ENCODE data around the gene NOC4L.

Gene NOC4L

GRCh38 chr12:132160601-132161035, 16.4 kb downstream of the NOC4L start:
- Histone ChIP-seq H3K27me3 (ENCODE audit: insufficient read depth, low read length) (no peaks in the 10 kb centered on the region), H4K91ac (ENCODE audit: low read depth, low read length) (no peak overlapping the region), H3K9me3 (ENCODE audit: insufficient read depth, low read depth, low read length) (peaks cover 24% of the 10 kb centered on the region), H4K8ac (ENCODE audit: low read depth, low read length) (no peak overlapping the region), H2BK12ac (ENCODE audit: low read length) (no peak overlapping the region), H3K79me1 (ENCODE audit: low read length) (no peaks in the 10 kb centered on the region), H3K79me2 (ENCODE audit: control insufficient read depth, insufficient read depth, low read length, poor library complexity) (no peaks in the 10 kb centered on the region), H3K23ac (ENCODE audit: low read length) (no peak overlapping the region), H3K18ac (ENCODE audit: low read length) (no peak overlapping the region), H3K27ac (ENCODE audit: low read depth, low read length) (no peak overlapping the region), H3K4me3 (ENCODE audit: low read depth, low read length) (no peak overlapping the region), H3K36me3 (ENCODE audit: control insufficient read depth in 1 of 2, insufficient read depth in 2 of 2, low read length in 2 of 2) (peaks cover 3 to 25% of the 10 kb centered on the region in 2 experiments), H2BK120ac (ENCODE audit: insufficient read depth, low read length, poor library complexity) (no peak overlapping the region), H3K14ac (ENCODE audit: low read length) (no peak overlapping the region), H4K12ac (ENCODE audit: low read depth, low read length) (no peak overlapping the region), H2AFZ (ENCODE audit: insufficient read depth, low read length, poor library complexity) (no peak overlapping the region), H3K4ac (ENCODE audit: low read depth, low read length) (no peak overlapping the region), H2AK5ac (ENCODE audit: low read length) (no peak overlapping the region), H3K9ac (ENCODE audit: low read length) (no peak overlapping the region), H3K4me2 (ENCODE audit: low read length) (no peak overlapping the region), H2BK5ac (ENCODE audit: low read depth, low read length, poor library complexity) (no peak overlapping the region), H3K4me1 (ENCODE audit: control insufficient read depth in 1 of 2, insufficient read depth in 2 of 2, low read length in 2 of 2) (no peaks in the 10 kb centered on the region)
- DNase-seq: no peak
- no CpG with 5 or more reads among the region's 15 CpGs for WGBS (ENCODE audit: extremely low coverage, insufficient coverage, insufficient read length)

- Histone ChIP-seq H2BK12ac (ENCODE audit: low read length) (no peak overlapping the region), H3K14ac (ENCODE audit: low read length) (no peak overlapping the region), H2BK5ac (ENCODE audit: low read depth, low read length, poor library complexity) (no peak overlapping the region), H4K12ac (ENCODE audit: low read depth, low read length) (no peak overlapping the region), H2BK120ac (ENCODE audit: insufficient read depth, low read length, poor library complexity) (no peak overlapping the region), H2AK5ac (ENCODE audit: low read length) (no peak overlapping the region), H3K4ac (ENCODE audit: low read depth, low read length) (no peak overlapping the region), H3K27ac (ENCODE audit: low read depth, low read length) (no peak overlapping the region), H3K36me3 (ENCODE audit: control insufficient read depth in 1 of 2, insufficient read depth in 2 of 2, low read length in 2 of 2) (peaks cover 3 to 20% of the 10 kb centered on the region in 2 experiments), H3K9ac (ENCODE audit: low read length) (no peak overlapping the region), H2AFZ (ENCODE audit: insufficient read depth, low read length, poor library complexity) (no peak overlapping the region), H3K79me2 (ENCODE audit: control insufficient read depth, insufficient read depth, low read length, poor library complexity) (no peaks in the 10 kb centered on the region), H3K9me3 (ENCODE audit: insufficient read depth, low read depth, low read length) (peaks cover 21% of the 10 kb centered on the region), H3K4me2 (ENCODE audit: low read length) (no peak overlapping the region), H3K27me3 (ENCODE audit: insufficient read depth, low read length) (no peaks in the 10 kb centered on the region), H3K4me3 (ENCODE audit: low read depth, low read length) (peak overlapping the region; percentile 32), H3K18ac (ENCODE audit: low read length) (no peak overlapping the region), H3K79me1 (ENCODE audit: low read length) (no peaks in the 10 kb centered on the region), H4K8ac (ENCODE audit: low read depth, low read length) (no peak overlapping the region), H4K91ac (ENCODE audit: low read depth, low read length) (no peak overlapping the region), H3K4me1 (ENCODE audit: control insufficient read depth in 1 of 2, insufficient read depth in 2 of 2, low read length in 2 of 2) (no peaks in the 10 kb centered on the region), H3K23ac (ENCODE audit: low read length) (no peak overlapping the region)
- WGBS (ENCODE audit: extremely low coverage, insufficient coverage, insufficient read length): no CpG with 5 or more reads among the region's 14 CpGs
- DNase-seq: no peak
Measured at GRCh38 chr12:132161036-132161781, 17.0 kb downstream of the NOC4L start.

- Histone ChIP-seq H3K4ac (ENCODE audit: low read depth, low read length) (no peak overlapping the region), H3K4me1 (ENCODE audit: control insufficient read depth in 1 of 2, insufficient read depth in 2 of 2, low read length in 2 of 2) (no peaks in the 10 kb centered on the region), H2BK12ac (ENCODE audit: low read length) (no peak overlapping the region), H3K23ac (ENCODE audit: low read length) (no peak overlapping the region), H4K12ac (ENCODE audit: low read depth, low read length) (no peak overlapping the region), H2BK120ac (ENCODE audit: insufficient read depth, low read length, poor library complexity) (no peak overlapping the region), H4K91ac (ENCODE audit: low read depth, low read length) (no peak overlapping the region), H3K4me3 (ENCODE audit: low read depth, low read length) (no peak overlapping the region), H3K79me2 (ENCODE audit: control insufficient read depth, insufficient read depth, low read length, poor library complexity) (no peaks in the 10 kb centered on the region), H2AFZ (ENCODE audit: insufficient read depth, low read length, poor library complexity) (no peak overlapping the region), H4K8ac (ENCODE audit: low read depth, low read length) (no peak overlapping the region), H3K27ac (ENCODE audit: low read depth, low read length) (no peak overlapping the region), H3K14ac (ENCODE audit: low read length) (no peak overlapping the region), H3K27me3 (ENCODE audit: insufficient read depth, low read length) (no peaks in the 10 kb centered on the region), H3K4me2 (ENCODE audit: low read length) (no peak overlapping the region), H3K9ac (ENCODE audit: low read length) (no peak overlapping the region), H2BK5ac (ENCODE audit: low read depth, low read length, poor library complexity) (no peak overlapping the region), H3K18ac (ENCODE audit: low read length) (no peak overlapping the region), H2AK5ac (ENCODE audit: low read length) (no peak overlapping the region), H3K9me3 (ENCODE audit: insufficient read depth, low read depth, low read length) (peaks cover 13% of the 10 kb centered on the region), H3K79me1 (ENCODE audit: low read length) (no peaks in the 10 kb centered on the region), H3K36me3 (ENCODE audit: control insufficient read depth in 1 of 2, insufficient read depth in 2 of 2, low read length in 2 of 2) (peaks cover 0 to 12% of the 10 kb centered on the region in 2 experiments)
- no peak for DNase-seq
- WGBS (ENCODE audit: extremely low coverage, insufficient coverage, insufficient read length): no CpG with 5 or more reads among the region's 17 CpGs
Measured at GRCh38 chr12:132161796-132162507, 17.7 kb downstream of the NOC4L start.

DNA sequence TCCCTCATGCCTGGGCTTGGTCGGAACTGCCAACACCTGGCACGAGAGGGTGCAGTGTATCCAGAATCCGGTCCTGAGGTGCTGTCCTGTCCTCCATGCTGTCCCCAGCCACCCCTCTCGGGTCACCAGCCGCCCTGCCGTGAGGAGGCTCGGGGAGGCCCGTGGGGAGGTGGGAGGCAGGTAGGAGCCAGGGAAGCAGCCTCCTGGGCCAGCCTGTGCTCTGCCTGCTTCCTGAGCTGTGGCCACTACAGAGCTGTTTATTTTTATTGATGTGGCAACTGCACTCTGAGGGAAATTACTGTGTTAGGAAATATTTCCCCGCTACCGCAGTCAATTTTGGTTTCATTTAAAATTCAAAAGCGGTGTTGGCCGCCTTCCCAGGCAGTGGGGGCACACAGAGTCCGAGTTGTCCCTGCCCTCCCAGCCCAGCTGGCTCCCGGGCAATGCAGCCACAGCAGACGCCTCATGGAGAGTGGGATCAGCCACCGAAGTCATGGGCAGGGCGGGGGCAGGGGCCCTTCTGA, 18.3 kb downstream of the NOC4L start:
- no peaks in the 10 kb centered on the region for H3K79me1 ChIP-seq (ENCODE audit: low read length)
- H3K36me3 ChIP-seq (ENCODE audit: control insufficient read depth in 1 of 2, insufficient read depth in 2 of 2, low read length in 2 of 2): peaks cover 0 to 6% of the 10 kb centered on the region in 2 experiments
- no peak overlapping the region for H2BK12ac ChIP-seq (ENCODE audit: low read length)
- WGBS (ENCODE audit: extremely low coverage, insufficient coverage, insufficient read length): no CpG with 5 or more reads among the region's 17 CpGs
- no peaks in the 10 kb centered on the region for H3K79me2 ChIP-seq (ENCODE audit: control insufficient read depth, insufficient read depth, low read length, poor library complexity)
- H2AK5ac ChIP-seq (ENCODE audit: low read length): no peak overlapping the region
- no peak overlapping the region for H2AFZ ChIP-seq (ENCODE audit: insufficient read depth, low read length, poor library complexity)
- H4K91ac ChIP-seq (ENCODE audit: low read depth, low read length): no peak overlapping the region
- no peak overlapping the region for H3K18ac ChIP-seq (ENCODE audit: low read length)
- H3K27me3 ChIP-seq (ENCODE audit: insufficient read depth, low read length): no peaks in the 10 kb centered on the region
- no peaks in the 10 kb centered on the region for H3K4me1 ChIP-seq (ENCODE audit: control insufficient read depth in 1 of 2, insufficient read depth in 2 of 2, low read length in 2 of 2)
- H3K27ac ChIP-seq (ENCODE audit: low read depth, low read length): no peak overlapping the region
- H2BK120ac ChIP-seq (ENCODE audit: insufficient read depth, low read length, poor library complexity): no peak overlapping the region
- no peak overlapping the region for H3K9ac ChIP-seq (ENCODE audit: low read length)
- H2BK5ac ChIP-seq (ENCODE audit: low read depth, low read length, poor library complexity): no peak overlapping the region
- no peak overlapping the region for H3K4me2 ChIP-seq (ENCODE audit: low read length)
- H3K14ac ChIP-seq (ENCODE audit: low read length): no peak overlapping the region
- H4K12ac ChIP-seq (ENCODE audit: low read depth, low read length): no peak overlapping the region
- H3K4me3 ChIP-seq (ENCODE audit: low read depth, low read length): no peak overlapping the region
- H3K23ac ChIP-seq (ENCODE audit: low read length): no peak overlapping the region
- no peak overlapping the region for H4K8ac ChIP-seq (ENCODE audit: low read depth, low read length)
- peak in 1 of 2 donors; percentile 7 for DNase-seq
- H3K4ac ChIP-seq (ENCODE audit: low read depth, low read length): no peak overlapping the region
- H3K9me3 ChIP-seq (ENCODE audit: insufficient read depth, low read depth, low read length): peaks cover 11% of the 10 kb centered on the region

All from trophoblast cell (in vitro differentiated cells and primary cell).